PFSK-1 (cell line): Measurements from ENCODE around the gene LMO2.

ENCODE experiments used
- FOXP2 ChIP-seq: optimal IDR thresholded peaks from 2 replicates; pipeline ENCODE3; 2011; ENCODE audit warnings: borderline replicate concordance, control low read depth, inconsistent platforms; ENCODE audit not compliant: insufficient read depth; ENCODE audit errors: extremely low read length, extremely low read depth
- POLR2AphosphoS5 ChIP-seq: IDR thresholded peaks from 2 replicates; pipeline ENCODE4 v1.6.1; 2012; ENCODE audit warnings: low read depth, mild to moderate bottlenecking, control low read depth, low read length, moderate library complexity
- REST ChIP-seq, 2 experiments: IDR thresholded peaks; 2 replicates each; pipeline versions ENCODE4 v1.6.1 to v1.8.0; 2011 to 2012; ENCODE audit warnings: low read depth in 2 of 2, low read length in 2 of 2, control low read depth in 1 of 2, inconsistent platforms in 1 of 2, mild to moderate bottlenecking in 1 of 2, moderate library complexity in 1 of 2; ENCODE audit not compliant: insufficient read depth in 1 of 2
- SIN3A ChIP-seq: IDR thresholded peaks from 2 replicates; pipeline ENCODE4 v1.6.1; 2012; ENCODE audit warnings: mild to moderate bottlenecking, low read length, moderate library complexity, borderline replicate concordance; ENCODE audit not compliant: insufficient read depth
- TAF1 ChIP-seq: IDR thresholded peaks from 2 replicates; pipeline ENCODE4 v1.6.1; 2012; ENCODE audit warnings: low read length, control low read depth, borderline replicate concordance; ENCODE audit not compliant: insufficient read depth

LMO2 gene

GRCh38 chr11:33926671-33927552 lies 35.0 kb upstream of the LMO2 start:
- no peak for TF ChIP-seq POLR2AphosphoS5
- no peak for TF ChIP-seq FOXP2
- TF ChIP-seq TAF1 = no peak
- no peak for TF ChIP-seq REST (IDR thresholded peaks at IDR 0.05; ENCODE audit: insufficient read depth in 1 of 2, low read depth in 2 of 2, low read length in 2 of 2)

DNA sequence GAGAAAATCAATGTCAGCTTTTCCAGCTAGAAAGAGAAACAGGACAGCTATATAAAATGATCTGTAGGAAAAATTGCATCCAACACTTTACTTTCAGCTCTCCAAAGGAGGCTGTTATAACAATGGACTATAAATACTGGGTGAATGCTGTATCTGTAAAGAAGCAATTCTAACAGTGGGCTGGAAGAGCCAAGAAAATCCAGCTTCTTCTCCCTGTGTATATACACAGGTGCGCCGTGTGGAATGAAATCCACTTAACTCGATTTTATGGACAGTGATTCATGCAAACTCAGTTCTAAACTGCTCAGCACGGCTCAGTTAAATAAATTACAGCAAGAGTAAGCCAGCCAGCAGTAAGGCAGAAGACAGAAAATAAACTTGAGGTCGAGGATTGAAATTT lies 32.5 kb upstream of the LMO2 start:
- TF ChIP-seq SIN3A = no peak

- TF ChIP-seq REST (IDR thresholded peaks at IDR 0.05; ENCODE audit: insufficient read depth in 1 of 2, low read depth in 2 of 2, low read length in 2 of 2) (no peak), FOXP2 (no peak), TAF1 (no peak), POLR2AphosphoS5 (no peak), SIN3A (no peak)
These were observed 31.8 kb upstream of the LMO2 start for GRCh38 chr11:33923626-33924025.

DNA sequence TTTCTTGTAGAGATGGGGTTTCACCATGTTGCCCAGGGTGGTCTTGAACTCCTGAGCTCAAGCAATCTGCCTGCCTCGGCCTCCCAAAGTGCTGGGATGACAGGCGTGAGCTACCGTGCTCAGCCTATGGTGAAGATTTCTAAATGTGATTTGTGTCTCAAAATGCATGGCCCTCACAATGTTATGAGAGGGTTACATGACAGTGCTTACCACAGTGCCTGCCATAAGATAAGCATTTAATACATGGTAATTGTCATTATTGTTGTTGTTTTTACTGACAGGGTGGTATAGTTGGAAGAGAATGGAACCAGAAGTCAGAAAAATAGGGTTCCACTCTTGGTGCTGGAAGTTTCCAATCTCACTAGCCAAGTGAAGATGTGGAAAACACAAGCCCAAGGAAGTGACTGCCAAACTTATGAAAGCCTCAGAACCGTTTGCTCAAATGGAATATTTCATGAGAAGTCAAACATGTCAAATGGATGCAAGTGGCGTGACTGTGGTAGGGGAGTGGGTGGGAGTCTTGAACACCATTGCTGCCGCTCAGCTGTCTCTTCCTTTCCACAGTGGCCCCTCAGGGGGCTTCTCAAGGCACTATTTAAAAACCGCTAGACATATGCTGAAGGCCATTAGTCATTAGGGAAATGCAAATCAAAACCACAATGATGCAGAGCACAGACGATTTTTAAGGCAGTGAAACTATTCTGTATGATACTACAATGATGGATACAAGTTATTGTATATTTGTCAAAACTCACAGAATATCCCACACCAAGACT lies 29.1 kb upstream of the LMO2 start:
- no peak for TF ChIP-seq POLR2AphosphoS5
- no peak for TF ChIP-seq TAF1
- no peak for TF ChIP-seq FOXP2
- no peak for TF ChIP-seq SIN3A
- no peak for TF ChIP-seq REST (IDR thresholded peaks at IDR 0.05; ENCODE audit: insufficient read depth in 1 of 2, low read depth in 2 of 2, low read length in 2 of 2)

GRCh38 chr11:33919645-33920044 lies 27.8 kb upstream of the LMO2 start:
- TF ChIP-seq REST (IDR thresholded peaks at IDR 0.05; ENCODE audit: insufficient read depth in 1 of 2, low read depth in 2 of 2, low read length in 2 of 2) = no peak
- TF ChIP-seq FOXP2 = no peak
- TF ChIP-seq TAF1 = no peak
